GM13976 (cell line): Measurements from ENCODE around the gene TNFRSF25.

Experiments used
- DNase-seq: peaks from one replicate; pipeline ENCODE4 v3.0.0; 2012; ENCODE audit warnings: low spot score
- CTCF ChIP-seq: IDR thresholded peaks from 2 replicates; pipeline ENCODE4 v1.5.1; 2012; ENCODE audit warnings: borderline replicate concordance, mild to moderate bottlenecking; ENCODE audit not compliant: insufficient read depth; ENCODE audit errors: extremely low read depth, missing control alignments, control extremely low read depth
- in situ Hi-C: fragments of 300-500 bp; cut with MboI; formaldehyde crosslinking; loops from one replicate; pipeline ENCODE4 v1.12.0; 2022; ENCODE audit warnings: low sequenced_read_pairs, mixed read lengths, inconsistent platforms; ENCODE audit not compliant: unreplicated experiment

Gene TNFRSF25

GRCh38 chr1:6426972-6427350 is 39.0 kb downstream of the TNFRSF25 start:
- DNase-seq: no peak
- TF ChIP-seq CTCF: no peak
- in situ Hi-C loops: no loop called here

- in situ Hi-C loops: no loop called here
- no peak for DNase-seq
- no peak for TF ChIP-seq CTCF
Observed at GRCh38 chr1:6426277-6426971, 39.5 kb downstream of the TNFRSF25 start.

- in situ Hi-C loops: no loop called here
- no peak for TF ChIP-seq CTCF
- DNase-seq: no peak
Observed at GRCh38 chr1:6425658-6426057, 40.3 kb downstream of the TNFRSF25 start.

- TF ChIP-seq CTCF: no peak
- DNase-seq: peak; percentile 78
- in situ Hi-C loops: no loop called here
Observed at GRCh38 chr1:6424619-6425593, 41.1 kb downstream of the TNFRSF25 start, which contains the start of gene ESPN. Gene ESPN, plus strand, starts transcription at chr1:6424776. Its CDS starts 180 bp downstream, at chr1:6424956.

GRCh38 chr1:6424000-6424565 is 41.9 kb downstream of the TNFRSF25 start:
- in situ Hi-C loops: no loop called here

More at GRCh38 chr1:6424000-6424565, 41.9 kb downstream of the TNFRSF25 start:
- peak; percentile 51 for DNase-seq
- no peak for TF ChIP-seq CTCF
